HG03575 (cell line): ENCODE measurements around the gene VWA5B1.

Experiments used
- ATAC-seq: cut with Tn5 transposase; IDR thresholded peaks from one replicate; pipeline ENCODE4 v1.9.1; 2021; ENCODE audit not compliant: unreplicated experiment, insufficient number of reproducible peaks, low FRiP score; ENCODE audit errors: extremely low read depth

VWA5B1 gene

DNA sequence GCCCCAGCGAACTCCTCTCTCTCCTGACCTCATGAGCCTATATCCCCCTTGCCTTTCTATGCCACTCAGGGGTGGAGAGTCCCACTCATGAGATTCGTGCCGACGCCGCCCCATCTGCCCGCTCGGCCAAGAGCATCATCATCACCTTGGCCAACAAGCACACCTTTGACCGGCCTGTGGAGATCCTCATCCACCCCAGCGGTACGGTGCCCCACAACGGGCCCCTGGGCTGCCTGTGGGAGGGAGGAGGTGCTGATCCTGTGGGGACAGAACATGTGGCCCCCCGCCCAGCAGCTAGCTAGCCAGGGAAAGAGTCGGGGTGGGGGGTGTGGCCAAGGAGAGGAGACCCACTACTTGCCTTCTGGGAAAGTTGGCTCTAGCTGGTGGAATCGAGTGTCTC lies 27.8 kb downstream of the VWA5B1 start:
- ATAC-seq: no peak

DNA sequence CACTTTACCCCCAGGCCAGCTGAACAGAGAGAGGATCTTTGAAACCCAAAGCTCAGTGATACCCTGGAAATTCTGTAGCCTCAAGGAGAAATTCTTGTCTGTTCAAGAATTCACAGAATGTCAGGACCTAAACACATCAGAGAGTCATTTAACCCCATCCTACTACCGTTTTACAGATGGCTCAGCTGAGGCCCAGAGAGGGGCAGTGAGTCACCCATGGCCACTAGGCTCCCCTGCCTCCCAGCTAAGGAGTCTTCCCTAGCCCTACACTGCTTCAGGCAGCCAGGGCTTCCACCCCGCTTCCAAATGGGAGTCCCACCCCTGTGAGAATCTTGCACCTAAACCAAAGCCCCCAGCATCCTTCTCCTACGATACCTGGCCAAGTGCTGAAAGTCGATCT lies 28.3 kb downstream of the VWA5B1 start:
- no peak for ATAC-seq

DNA sequence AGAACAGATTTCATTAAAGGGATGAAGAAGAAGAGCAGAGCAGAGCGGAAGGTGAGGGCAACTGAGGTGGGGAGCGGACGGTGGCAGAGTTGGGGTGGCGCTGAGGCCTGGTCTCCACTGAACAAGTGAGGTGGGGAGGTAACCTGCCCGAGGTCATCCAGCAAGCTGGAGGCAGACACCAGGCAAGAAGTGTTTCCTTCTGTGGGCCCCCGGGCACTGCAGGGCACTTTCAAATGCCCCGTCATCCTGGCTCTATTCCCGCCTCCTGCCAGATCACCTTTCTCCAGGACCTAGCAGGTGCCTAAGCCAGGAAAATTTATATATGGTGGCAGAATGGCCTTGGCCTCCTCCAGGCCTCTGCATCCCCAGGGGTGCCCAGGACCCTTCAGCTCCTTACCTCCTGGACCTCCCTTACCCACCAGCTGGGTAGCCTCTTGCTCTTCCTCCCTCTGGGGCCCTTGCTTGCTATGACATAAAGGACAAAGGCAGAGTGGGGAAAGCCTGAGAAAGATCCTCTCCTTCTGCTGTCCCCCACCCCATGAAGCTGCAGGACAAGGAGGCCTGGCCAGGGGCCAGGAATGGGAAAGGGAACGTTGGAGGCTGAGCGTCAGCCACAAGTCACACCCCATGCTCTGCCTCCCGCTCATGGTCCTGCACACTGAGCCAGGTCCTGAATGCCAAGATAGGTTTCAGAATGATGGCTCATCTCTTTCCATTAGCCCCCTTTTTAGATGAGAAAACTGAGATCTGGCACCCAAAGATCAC lies 29.0 kb downstream of the VWA5B1 start:
- ATAC-seq: no peak

DNA sequence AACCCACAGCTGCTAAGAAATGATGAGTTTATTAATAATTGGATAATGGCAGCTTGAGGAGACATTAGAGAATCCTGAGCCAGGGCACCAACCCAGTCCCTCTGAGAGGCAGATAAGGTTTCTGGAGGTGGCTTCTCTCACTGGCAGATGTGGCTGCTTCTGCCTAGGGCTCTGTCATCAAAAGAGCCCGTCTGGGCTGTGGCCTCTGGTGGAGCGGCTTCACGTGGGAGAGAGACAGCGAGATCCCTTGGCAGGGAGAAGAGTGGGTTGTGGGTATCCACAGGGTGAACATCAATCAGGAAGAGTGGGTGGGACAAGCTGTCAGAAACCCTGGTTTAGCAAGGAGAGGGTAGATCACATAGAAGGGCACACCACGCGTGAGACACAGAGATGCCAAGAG lies 30.0 kb downstream of the VWA5B1 start:
- no peak for ATAC-seq

DNA sequence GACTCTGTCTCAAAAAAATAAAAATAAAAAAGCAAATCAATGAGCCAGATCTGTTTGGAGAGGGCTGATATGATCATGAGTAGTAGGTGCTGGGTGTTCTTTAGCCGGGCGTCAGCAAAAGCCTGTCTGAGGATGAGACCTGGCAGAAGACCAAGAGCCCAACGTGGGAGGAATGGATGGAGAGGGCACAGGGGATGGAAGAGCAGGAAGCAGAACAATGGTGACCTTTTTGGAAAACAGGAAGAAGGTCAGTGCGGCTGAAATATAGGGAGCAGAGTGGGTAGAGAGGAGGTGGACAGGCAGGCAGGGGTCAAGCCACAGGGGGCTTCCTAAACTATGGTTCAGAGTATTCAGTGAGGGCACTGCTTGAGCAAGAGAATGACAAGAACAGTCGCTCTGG lies 30.9 kb downstream of the VWA5B1 start:
- ATAC-seq: no peak

DNA sequence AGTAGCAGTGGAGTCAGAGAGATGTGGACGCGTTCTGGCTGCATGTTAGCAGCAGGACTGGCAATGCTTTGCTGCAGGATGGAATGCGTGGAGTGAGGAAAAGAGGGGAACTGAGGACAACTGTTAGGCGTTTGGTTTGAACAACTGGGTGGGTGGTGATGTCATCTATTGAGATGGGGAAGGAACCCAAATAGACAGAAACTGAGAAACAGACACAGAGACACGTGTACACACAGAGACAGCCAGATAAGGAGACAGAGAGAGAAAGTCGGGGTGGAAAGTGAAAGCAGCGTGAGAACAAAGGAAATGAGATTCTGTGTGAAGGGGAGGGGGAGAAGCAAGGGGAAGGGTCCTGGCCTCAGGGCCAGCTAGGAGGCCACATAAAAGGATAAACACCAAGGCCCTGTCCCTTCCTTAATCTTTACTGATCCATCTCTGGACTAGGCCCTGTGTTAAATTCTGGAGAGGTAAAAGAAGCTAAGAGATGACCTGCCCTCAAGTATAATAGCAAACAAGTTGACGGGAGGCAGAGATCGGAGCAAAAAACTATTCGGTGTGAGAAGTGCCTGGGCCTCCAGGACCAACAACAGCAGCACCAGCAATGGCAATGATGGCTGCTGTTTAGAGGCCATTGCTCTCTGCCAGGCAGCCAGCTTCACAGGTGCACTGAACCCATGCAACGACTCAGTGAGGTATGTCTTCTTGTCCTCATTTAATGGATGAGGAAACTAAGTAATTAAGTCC lies 31.6 kb downstream of the VWA5B1 start:
- ATAC-seq: no peak

DNA sequence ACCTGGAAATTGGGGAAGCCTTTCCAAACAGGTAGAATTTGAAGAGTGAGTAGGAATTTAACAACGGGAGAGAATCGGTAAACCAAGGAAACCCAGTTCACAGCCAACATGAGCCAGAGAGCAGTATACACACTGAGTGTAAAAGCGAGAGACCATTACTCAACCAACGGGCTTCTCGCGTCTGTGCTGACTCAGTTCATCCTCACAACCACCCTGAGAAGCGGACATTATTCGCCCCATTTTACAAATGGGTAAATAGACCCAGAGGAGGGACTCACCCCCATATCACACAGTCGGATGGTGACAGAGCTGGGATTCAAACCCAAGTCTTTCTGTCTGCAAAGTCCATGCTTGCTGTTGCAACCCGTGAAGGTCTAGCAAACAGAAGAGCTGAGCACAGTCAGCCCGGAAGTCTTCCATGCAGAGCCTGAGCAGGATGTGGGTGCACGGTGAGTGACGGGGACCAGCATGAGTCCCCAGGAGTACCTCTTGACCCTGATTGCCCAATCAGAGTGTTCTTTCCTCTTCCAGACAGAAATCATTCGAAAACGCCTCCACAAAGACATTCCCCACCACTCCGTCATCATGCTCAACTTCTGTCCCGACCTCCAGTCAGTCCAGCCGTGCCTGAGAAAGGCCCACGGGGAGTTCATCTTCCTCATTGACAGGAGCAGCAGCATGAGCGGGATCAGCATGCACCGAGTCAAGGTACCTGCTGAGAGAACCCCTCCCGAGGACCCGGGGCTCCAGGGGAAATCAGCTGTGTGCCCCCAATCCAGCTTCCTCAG lies 32.3 kb downstream of the VWA5B1 start:
- ATAC-seq: no peak

DNA sequence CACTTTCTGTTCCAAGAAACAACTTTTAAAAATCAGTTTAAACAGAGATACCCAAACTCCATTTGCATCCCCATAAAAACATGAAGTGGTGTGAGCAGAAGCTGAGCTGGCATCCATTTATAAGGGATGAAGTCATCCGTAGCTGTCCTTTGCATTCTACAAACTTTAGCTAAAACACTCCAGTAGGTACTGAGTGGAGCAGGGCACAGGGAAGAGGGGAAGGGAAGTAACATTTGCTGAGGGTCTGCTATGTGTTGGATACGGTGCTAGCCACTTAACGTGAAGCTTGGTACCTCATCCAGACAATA lies 32.9 kb downstream of the VWA5B1 start:
- ATAC-seq: no peak

DNA sequence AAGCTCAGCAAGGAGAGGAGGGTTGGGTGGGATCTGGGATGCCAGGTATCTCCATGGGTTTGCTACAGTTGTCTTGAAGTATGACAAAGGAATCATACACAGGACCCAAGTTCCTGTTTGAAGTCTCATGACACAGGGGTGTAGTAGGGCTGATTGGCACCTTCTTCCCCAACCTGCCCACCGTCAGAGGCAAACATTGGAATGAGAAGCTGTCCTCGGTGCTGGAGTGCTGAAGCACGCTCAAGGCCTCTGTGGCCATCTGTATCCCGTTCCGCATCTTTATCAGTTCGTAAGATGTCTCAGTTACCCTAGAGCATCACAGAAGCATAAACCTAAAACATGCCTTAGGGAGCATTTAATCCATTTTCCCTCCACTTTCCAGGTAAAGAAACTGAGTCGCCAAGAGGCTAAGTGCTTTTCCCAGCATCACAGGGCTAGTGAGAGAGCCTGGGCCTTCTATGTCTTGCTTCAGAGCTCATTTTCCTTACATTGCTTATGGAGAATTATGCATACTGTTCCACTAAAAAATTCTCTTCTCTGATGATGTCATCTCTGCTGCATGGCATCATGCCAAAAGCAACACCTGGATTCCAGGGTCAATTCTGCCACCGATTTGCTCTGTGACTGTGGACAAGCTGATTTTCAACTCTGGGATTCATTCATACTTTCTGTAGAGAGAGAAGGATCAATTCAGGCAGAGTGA lies 34.2 kb downstream of the VWA5B1 start:
- ATAC-seq: no peak

DNA sequence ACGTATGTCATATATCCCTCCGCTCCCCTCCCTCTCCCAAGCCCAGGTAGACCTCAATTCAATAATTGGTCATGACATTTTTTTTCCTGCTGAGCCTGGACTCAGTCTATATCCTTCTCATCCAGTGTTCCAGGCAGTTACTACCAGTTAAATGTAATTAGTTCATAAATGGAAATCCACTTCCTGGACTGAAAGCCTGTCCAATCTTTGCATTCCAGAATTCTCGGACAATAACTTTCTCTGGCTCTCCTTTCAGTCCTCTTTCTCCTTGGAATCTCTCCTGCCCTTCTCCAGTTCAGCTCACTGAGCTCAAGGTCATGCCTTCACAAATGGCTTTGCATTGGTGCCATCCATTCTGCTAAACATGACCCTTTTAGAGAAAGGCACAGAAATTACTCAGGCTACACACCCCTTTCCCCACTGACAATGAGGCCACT lies 34.8 kb downstream of the VWA5B1 start:
- no peak for ATAC-seq

DNA sequence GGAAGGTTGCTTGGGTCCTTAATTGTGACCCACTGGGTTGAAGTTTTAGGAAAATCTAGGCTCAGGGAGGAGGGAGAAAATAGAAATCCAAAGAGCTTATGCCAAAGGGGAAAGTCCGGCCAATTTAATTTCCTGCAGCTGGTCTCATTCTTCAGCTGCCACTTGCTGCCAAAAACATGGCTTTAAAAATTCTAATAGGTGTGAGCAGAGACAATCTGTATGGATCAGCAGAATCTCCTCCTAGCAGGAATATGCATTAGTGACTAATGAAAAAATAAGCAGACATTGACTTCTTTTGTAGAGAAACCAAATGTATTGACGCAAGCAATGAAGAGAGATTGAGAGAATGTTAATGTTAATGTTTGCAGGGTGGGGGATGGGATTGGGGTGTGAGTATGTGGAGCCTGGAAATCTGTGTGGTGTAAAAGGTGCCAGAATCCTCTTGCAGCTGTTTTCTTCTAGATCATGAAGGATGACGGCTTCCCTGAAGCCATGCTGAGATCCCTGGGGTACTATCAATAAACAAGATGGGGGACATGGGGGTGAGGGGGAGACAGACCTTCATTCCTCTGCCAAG lies 35.3 kb downstream of the VWA5B1 start:
- ATAC-seq: no peak

DNA sequence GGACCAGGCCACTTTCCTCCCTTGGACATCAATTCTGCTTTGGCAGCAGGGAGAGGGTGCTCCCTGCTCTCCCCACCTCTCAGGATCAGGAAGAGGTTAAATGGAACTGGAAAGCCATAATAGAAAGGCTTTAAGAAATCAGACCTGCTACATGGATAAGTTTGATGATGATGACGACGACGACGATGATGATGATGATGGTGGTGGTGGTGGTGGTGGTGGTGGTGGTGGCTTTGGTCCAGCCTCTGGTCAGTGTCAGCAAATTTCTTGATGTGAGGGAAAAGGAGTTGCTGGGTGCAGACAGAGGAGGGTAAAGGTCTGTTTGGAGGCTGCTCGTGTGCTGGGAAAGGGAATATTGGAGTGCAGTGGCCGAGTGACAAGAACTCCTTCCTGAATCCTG lies 36.8 kb downstream of the VWA5B1 start:
- ATAC-seq: no peak

DNA sequence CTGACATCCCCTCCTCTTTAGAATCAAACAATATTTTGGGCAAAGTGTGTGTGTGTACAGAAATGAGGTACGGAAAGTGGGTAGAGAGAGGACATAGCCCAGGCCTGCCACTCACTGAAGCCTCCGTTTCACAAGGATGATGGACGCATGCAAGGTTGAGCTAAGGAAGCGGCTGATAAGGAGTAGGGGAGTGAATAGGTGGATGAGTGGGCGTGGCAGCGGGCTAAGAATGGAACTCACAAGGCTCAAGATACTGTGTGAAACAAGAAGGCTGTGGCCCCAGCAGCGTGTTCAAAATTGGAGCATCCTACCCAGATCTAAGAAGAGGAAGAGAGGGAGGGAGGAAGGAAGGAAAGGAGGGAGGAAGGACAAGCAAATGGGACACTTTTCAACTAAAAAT lies 37.5 kb downstream of the VWA5B1 start:
- no peak for ATAC-seq

DNA sequence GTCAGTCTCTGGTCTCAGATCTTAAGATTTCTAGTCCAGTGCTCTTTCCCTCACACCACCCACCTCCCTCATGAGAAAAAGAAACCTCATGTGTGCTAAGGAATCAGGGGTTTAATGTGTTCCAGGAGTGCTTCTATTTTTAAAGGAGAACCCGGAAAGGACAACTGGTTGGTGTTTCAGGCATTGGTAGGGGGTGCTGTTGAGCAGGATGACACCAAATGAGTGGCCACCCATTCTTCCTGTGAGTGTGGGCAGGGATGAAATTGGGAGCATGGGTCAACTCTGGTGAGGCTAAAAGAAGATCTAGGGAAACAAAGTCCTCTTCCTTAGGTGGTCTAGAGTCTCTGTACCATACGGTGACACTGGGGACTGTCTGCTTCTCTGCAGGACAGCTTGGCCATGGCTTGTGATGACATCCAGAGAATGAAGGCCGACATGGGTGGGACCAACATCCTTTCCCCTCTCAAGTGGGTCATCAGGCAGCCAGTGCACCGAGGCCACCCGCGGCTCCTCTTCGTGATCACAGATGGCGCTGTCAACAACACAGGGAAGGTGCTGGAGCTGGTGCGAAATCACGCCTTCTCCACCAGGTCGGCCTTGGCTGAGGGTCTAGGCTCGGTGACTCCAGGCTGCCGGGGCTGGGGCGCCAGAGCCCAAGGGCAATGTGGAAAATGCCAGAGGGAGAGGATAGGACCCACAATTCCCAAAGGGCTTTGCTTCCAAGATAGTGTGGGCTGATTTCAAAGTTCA lies 39.3 kb downstream of the VWA5B1 start:
- no peak for ATAC-seq

DNA sequence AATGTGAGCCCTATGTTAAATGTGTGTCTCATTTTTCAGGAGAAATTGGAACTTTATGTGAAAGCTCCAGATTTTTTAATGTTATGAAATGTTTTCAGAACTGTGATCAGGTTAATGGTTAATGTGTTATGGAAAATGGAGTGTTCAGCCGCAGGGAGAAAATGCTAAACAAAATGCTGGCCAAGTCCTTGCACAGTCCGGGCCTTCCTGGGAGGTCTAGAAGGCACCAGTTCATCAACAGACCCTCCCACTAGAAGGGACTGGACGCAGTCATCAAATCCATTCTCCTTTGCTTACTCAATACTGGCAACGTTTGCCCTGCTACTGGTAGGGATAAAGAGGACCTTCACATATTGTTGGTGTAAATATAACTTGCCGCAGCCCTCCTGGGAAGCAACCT lies 43.4 kb downstream of the VWA5B1 start:
- ATAC-seq: no peak

DNA sequence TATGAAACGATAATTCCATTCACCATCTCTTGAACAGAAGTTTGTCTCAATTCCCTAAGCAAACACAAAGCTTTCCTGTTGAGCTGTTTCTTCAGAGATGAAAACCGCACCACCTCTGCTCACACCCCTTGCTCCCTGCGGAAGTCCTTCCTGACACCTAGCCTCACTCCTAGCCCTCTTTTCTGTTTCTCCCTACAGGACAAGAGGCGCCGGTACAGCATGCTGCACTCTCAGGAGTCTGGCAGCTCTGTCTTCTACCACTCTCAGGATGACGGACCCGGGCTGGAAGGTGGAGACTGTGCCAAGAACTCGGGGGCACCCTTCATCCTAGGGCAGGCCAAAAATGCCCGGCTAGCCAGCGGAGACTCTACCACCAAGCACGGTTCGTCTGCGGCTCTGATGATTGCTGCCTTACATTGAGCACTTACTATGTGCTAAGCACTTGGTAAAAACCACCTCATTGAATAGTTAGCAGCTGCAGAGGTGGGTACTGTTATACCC lies 45.5 kb downstream of the VWA5B1 start:
- ATAC-seq: no peak

DNA sequence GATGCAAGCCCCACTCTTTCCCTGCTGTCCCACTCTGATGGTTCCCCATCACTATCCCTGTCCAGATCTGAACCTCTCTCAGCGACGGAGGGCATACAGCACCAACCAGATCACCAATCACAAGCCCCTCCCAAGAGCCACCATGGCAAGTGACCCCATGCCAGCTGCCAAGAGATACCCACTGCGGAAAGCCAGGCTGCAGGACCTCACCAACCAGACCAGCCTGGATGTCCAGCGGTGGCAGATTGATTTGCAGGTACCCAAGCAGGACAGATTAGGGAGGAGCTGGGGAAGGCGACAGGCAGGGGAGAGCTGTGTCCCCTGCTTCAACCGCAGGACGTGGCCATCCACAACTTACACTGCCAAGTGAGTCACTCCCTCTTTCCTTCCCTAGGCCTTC lies 46.9 kb downstream of the VWA5B1 start:
- no peak for ATAC-seq

DNA sequence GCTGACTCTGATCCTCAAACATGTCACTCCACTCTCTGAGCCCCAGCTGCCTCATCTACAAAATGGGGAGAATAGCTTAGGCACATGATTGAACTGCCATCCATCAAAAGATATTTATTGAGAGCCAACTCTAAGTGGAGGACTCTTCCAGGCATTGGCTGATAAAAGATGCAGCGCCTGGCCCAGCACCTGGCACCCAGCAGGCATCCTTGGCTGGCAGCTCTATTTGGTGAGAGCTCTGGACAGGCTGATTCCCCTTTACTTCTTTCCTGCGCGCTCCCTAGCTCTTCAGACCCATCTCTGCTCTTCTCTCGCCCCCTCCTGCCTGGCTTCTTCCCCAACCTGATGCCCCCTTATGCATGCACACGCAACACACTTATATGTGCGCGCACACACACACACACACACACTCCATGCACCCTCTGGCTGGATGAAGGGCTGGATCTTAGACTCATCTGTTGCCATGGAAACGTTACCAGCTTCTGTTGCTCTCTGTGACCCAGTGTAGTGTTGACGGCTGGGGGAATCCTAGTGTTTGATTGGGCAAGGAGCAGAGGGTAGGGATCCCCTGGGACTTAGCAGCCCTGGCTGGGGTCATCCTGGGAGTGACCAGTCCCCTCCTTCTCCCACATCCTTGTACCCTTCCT lies 49.3 kb downstream of the VWA5B1 start:
- no peak for ATAC-seq
